ENCODE results near the gene CMC1. TPM values are rescaled to one million over a fixed set of nuclear protein-coding genes. Genes with fewer than 3 reads are reported as not detected.

CMC1 gene
- total and polyA plus RNA-seq, 9 of the 15 experiments (the other 6 are each of a cell fraction or from before 2014, with no cell fraction given): 15.9 to 74.6 (median 48.9) TPM

DNA sequence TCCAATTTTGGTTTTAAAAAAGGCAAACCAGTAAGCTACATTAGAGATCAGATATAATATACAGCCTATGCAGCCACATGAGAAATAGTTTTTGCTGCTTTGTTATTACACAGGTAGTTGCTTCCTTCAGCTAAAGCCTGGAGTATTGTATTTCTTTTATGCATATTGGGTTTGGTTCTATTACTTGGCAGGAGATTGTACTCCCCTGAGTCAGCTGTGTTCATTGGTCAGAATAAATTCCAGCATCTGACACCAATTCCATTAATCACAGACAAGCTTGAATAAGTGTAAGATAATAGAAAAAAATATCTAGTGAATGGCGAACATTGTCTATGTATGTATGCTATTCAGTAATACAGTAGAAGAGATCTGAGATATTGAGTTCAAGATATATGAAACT, 81.0 kb downstream of the CMC1 start:
- ChIA-PET POLR2A (interaction anchor here (1.1 to 2.2 kb wide), 3 partner anchors 12 to 26 kb away, joined by 3 to 7 read pairs (median 3); partner anchors contain the start of genes AZI2 and ZCWPW2), CTCF (ENCODE audit: low intra/inter-chr PET ratio) (no interaction called here)
- in situ Hi-C loops (cut with MboI): no loop called here
- Histone ChIP-seq H3K27me3 (ENCODE audit: control insufficient read depth in 2 of 2, insufficient read depth in 2 of 2, low read length in 2 of 2) (no peaks in the 10 kb centered on the region), H3K36me3 (ENCODE audit: control insufficient read depth, insufficient read depth, low read length) (peaks cover 74% of the 10 kb centered on the region), H3K9ac (ENCODE audit: insufficient read depth in 1 of 2, low read depth in 2 of 2, low read length in 2 of 2) (no peak overlapping the region), H3K79me2 (ENCODE audit: control insufficient read depth, insufficient read depth, low read length) (no peaks in the 10 kb centered on the region), H3K4me1 (replicated peaks in 1 of 2; ENCODE audit: control insufficient read depth in 2 of 2, insufficient read depth in 2 of 2, low read length in 2 of 2) (no peaks in the 10 kb centered on the region), H3K9me1 (ENCODE audit: control insufficient read depth, insufficient read depth, low read length) (no peaks in the 10 kb centered on the region), H4K20me1 (replicated peaks; ENCODE audit: control insufficient read depth, insufficient read depth, low read length) (no peaks in the 10 kb centered on the region), H3K4me2 (ENCODE audit: insufficient read depth, low read length) (no peak overlapping the region), H3K9me3 (replicated peaks; ENCODE audit: control insufficient read depth, insufficient read depth, low read depth, low read length) (no peaks in the 10 kb centered on the region), H3K27ac (ENCODE audit: extremely low read depth, low read depth, low read length) (no peak overlapping the region), H2AFZ (ENCODE audit: low read depth, low read length) (no peak overlapping the region), H3K4me3 (no peak overlapping the region)
- intact Hi-C loops (cut with micrococcal nuclease): loop anchor here (10.0 kb wide), 1 partner anchor 1008 kb away; no protein-coding TSS in a partner anchor
- ATAC-seq: no peak
- no peak for FAIRE-seq
- 89% methylated on average over 1 of the region's 1 CpG for WGBS (ENCODE audit: insufficient coverage, low coverage, missing lambda C conversion rate)
- DNase-seq (ENCODE audit: extremely low read depth in 1 of 4, low spot score in 3 of 4): no peak
- TF ChIP-seq TCF7L2 (IDR thresholded peaks at IDR 0.05; ENCODE audit: low read depth, low read length) (no peak), CEBPG (CRISPR knock-in tag; IDR thresholded peaks at IDR 0.05) (no peak), CEBPG (tag; conservative IDR thresholded peaks at IDR 0.05 in 1 of 2, IDR thresholded peaks at IDR 0.05 in 1 of 2) (no peak), POLR2G (IDR thresholded peaks at IDR 0.05; ENCODE audit: low read depth, low read length) (no peak), OTX1 (CRISPR knock-in tag; IDR thresholded peaks at IDR 0.05) (no peak), EHMT2 (IDR thresholded peaks at IDR 0.05) (no peak), ZNF311 (CRISPR knock-in tag; IDR thresholded peaks at IDR 0.05) (no peak), U2AF1 (optimal IDR thresholded peaks at IDR 0.05; ENCODE audit: low read depth, low read length) (no peak), HNRNPL (IDR thresholded peaks at IDR 0.05; ENCODE audit: low read depth, low read length) (no peak), GATA2 (CRISPR knock-in tag; IDR thresholded peaks at IDR 0.05) (no peak), CSDE1 (IDR thresholded peaks at IDR 0.05) (no peak), NEUROD1 (IDR thresholded peaks at IDR 0.05; ENCODE audit: borderline replicate concordance, low read depth, low read length, partially characterized antibody) (no peak)
- TF ChIP-seq, protein P1, sequence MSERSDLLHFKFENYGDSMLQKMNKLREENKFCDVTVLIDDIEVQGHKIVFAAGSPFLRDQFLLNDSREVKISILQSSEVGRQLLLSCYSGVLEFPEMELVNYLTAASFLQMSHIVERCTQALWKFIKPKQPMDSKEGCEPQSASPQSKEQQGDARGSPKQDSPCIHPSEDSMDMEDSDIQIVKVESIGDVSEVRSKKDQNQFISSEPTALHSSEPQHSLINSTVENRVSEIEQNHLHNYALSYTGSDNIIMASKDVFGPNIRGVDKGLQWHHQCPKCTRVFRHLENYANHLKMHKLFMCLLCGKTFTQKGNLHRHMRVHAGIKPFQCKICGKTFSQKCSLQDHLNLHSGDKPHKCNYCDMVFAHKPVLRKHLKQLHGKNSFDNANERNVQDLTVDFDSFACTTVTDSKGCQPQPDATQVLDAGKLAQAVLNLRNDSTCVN (CRISPR knock-in tag; IDR thresholded peaks at IDR 0.05): no peak
- BruUV-seq (replicated peaks): no TSS peak
